KMS-11 (cell line): ENCODE results near the gene OXNAD1.

Experiments
- H2AFZ ChIP-seq: fragments of 200-600 bp; sonication (generic); 2 replicates; pipeline ENCODE4 v1.6.1; 2016; ENCODE audit warnings: antibody characterized with exemption, mixed run types, low read depth
- H3K27ac ChIP-seq: fragments of 200-600 bp; sonication (generic); 2 replicates; pipeline ENCODE4 v1.6.1; 2016; ENCODE audit warnings: mild to moderate bottlenecking, mixed run types
- H3K27me3 ChIP-seq: fragments of 200-600 bp; sonication (generic); 2 replicates; pipeline ENCODE4 v1.6.1; 2017; ENCODE audit warnings: mild to moderate bottlenecking, low read depth, mixed run types, moderate library complexity; ENCODE audit not compliant: insufficient read depth
- H3K36me3 ChIP-seq: fragments of 200-600 bp; sonication (generic); 2 replicates; pipeline ENCODE4 v1.6.1; 2017; ENCODE audit warnings: mild to moderate bottlenecking, mixed run types; ENCODE audit not compliant: insufficient read depth
- H3K4me1 ChIP-seq: fragments of 200-600 bp; sonication (generic); 2 replicates; pipeline ENCODE4 v1.6.1; 2016; ENCODE audit warnings: mild to moderate bottlenecking, low read depth, mixed run types; ENCODE audit not compliant: poor library complexity, severe bottlenecking
- H3K4me2 ChIP-seq: fragments of 200-600 bp; sonication (generic); 2 replicates; pipeline ENCODE4 v1.7.0; 2016; ENCODE audit warnings: mild to moderate bottlenecking, mixed run types
- H3K4me3 ChIP-seq: fragments of 200-600 bp; sonication (generic); IDR thresholded peaks from 2 replicates; pipeline ENCODE4 v1.6.1; 2017; ENCODE audit warnings: low read depth, low read length, mixed read lengths; ENCODE audit not compliant: insufficient read depth
- H3K79me2 ChIP-seq: fragments of 200-600 bp; sonication (generic); 2 replicates; pipeline ENCODE4 v1.6.1; 2016; ENCODE audit warnings: low read depth, mixed run types; ENCODE audit not compliant: insufficient read depth
- H3K9ac ChIP-seq: fragments of 200-600 bp; sonication (generic); 2 replicates; pipeline ENCODE4 v1.6.1; 2016; ENCODE audit warnings: mild to moderate bottlenecking, mixed run types
- H4K20me1 ChIP-seq: fragments of 200-600 bp; sonication (generic); 2 replicates; pipeline ENCODE4 v1.6.1; 2016; ENCODE audit warnings: mild to moderate bottlenecking, mixed run types; ENCODE audit not compliant: insufficient read depth
- CTCF ChIP-seq: fragments of 200-600 bp; sonication (generic); conservative IDR thresholded peaks from 2 replicates; pipeline ENCODE4 v1.6.1; 2017; ENCODE audit warnings: low read depth, mild to moderate bottlenecking, antibody characterized with exemption, low read length, moderate library complexity, mixed read lengths

Gene OXNAD1

GRCh38 chr3:16294844-16295243 lies 29.8 kb downstream of the OXNAD1 start:
- Histone ChIP-seq H4K20me1 (no peaks in the 10 kb centered on the region), H3K27ac (no peak overlapping the region), H3K79me2 (no peaks in the 10 kb centered on the region), H3K4me3 (no peak overlapping the region), H3K4me1 (peaks cover 35% of the 10 kb centered on the region), H3K27me3 (no peaks in the 10 kb centered on the region), H3K9ac (no peak overlapping the region), H3K4me2 (no peak overlapping the region), H2AFZ (no peak overlapping the region), H3K36me3 (no peaks in the 10 kb centered on the region; the same call in 1 of the 2 replicates)
- TF ChIP-seq CTCF: no peak

DNA sequence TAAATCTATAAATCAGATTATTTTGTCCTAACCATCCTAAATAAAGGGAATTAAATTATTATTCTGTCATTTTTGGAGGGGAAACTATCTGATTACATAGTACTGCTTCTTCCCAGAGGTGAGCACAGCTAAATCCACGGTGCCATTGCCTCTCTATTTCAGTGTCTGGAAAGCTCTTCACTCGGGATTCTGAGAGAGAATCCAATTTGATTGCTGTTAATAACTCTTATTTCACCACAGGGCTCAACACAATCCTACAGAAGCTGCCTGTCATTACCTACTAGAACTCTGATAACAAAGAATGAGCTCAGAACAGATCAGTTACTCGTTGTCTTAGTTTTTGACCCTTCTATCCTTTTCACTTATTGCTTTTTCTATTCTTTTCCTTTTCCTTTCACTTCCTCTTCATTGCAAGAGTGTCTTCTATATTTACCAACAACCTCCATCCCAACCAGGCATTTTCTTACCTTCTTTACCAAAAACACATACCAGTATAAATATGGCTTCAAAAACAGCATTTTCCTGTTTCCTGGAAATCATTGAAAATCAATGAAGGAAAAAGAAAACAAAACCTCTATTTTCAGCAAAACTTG lies 30.4 kb downstream of the OXNAD1 start:
- peaks cover 35% of the 10 kb centered on the region for H3K4me1 ChIP-seq
- H3K4me2 ChIP-seq: no peak overlapping the region
- H3K27ac ChIP-seq: no peak overlapping the region
- H3K79me2 ChIP-seq: no peaks in the 10 kb centered on the region
- H3K9ac ChIP-seq: no peak overlapping the region
- TF ChIP-seq CTCF: no peak
- no peak overlapping the region for H3K4me3 ChIP-seq
- H2AFZ ChIP-seq: no peak overlapping the region
- no peaks in the 10 kb centered on the region for H4K20me1 ChIP-seq
- H3K27me3 ChIP-seq: no peaks in the 10 kb centered on the region
- H3K36me3 ChIP-seq: no peaks in the 10 kb centered on the region; the same call in 1 of the 2 replicates

DNA sequence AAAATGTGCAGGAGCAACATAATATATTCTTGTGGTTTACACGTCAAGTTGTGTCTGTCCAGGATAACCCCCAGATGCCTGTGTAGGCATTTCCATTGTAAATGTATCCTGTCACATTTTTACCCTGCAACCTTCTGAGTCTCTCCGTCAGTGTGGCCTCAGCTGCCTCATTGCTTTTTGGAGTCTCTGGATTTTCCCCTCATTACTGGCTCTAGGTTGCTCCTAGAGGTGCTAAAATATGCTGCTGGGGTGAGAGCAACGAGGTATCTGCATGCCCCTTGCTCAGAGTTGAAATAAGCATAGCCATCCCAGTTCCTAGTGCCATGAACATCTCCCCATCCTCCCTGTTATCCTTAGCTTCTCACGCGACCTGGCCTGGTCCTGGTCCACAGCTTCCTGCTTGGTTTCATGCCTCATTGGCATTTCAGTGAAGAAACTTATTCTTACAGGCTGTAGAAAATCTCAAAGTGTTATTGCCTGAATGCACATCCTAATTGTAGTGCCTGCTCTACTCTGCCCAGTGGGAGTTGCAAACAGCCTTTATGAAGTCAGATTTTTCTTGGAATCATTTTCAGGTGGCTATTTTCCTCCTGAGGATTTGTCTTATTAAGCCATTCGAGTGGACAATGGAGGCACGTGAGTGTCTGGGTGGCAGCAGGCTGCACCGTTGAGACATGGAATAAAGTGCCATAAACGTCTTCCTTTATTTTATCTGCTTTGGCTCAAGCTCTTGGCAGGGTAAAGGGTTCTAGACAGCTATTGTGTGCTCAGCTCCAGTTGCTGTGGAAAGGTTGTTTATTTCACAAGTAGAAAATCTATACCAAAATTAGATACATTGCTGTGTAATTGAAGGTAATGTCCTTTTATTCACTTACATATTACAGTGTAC lies 33.2 kb downstream of the OXNAD1 start:
- H3K27me3 ChIP-seq: no peaks in the 10 kb centered on the region
- no peak for TF ChIP-seq CTCF
- H3K27ac ChIP-seq: no peak overlapping the region
- H2AFZ ChIP-seq: no peak overlapping the region
- H3K4me3 ChIP-seq: no peak overlapping the region
- no peaks in the 10 kb centered on the region for H3K79me2 ChIP-seq
- no peaks in the 10 kb centered on the region for H4K20me1 ChIP-seq
- peaks cover 45% of the 10 kb centered on the region for H3K4me1 ChIP-seq
- H3K4me2 ChIP-seq: no peak overlapping the region
- H3K9ac ChIP-seq: no peak overlapping the region
- H3K36me3 ChIP-seq: no peaks in the 10 kb centered on the region; the same call in 1 of the 2 replicates

GRCh38 chr3:16298891-16299290 lies 33.9 kb downstream of the OXNAD1 start:
- H3K27ac ChIP-seq: no peak overlapping the region
- no peak overlapping the region for H3K9ac ChIP-seq
- peaks cover 50% of the 10 kb centered on the region for H3K4me1 ChIP-seq
- no peak overlapping the region for H3K4me2 ChIP-seq
- no peaks in the 10 kb centered on the region for H3K27me3 ChIP-seq
- no peaks in the 10 kb centered on the region for H4K20me1 ChIP-seq
- no peak for TF ChIP-seq CTCF
- H2AFZ ChIP-seq: no peak overlapping the region
- H3K4me3 ChIP-seq: no peak overlapping the region
- H3K36me3 ChIP-seq: no peaks in the 10 kb centered on the region; the same call in 1 of the 2 replicates
- no peaks in the 10 kb centered on the region for H3K79me2 ChIP-seq
